H9 (cell line): ENCODE results near the gene SLC44A3. TPM values are rescaled to one million over a fixed set of nuclear protein-coding genes. Genes with fewer than 3 reads are reported as not detected.

Experiments used
- DNase-seq: peaks from one replicate; pipeline ENCODE4 v3.0.0-alpha.2; 2017
- H2AFZ ChIP-seq: one replicate; pipeline ENCODE4 v1.6.1; 2013; ENCODE audit warnings: mild to moderate bottlenecking, low read length, control low read depth, moderate library complexity
- H2AK5ac ChIP-seq: 2 replicates; pipeline ENCODE4 v1.6.1; 2013; ENCODE audit warnings: low read length, control low read depth, mixed read lengths; ENCODE audit not compliant: insufficient read length
- H2BK120ac ChIP-seq: one replicate; pipeline ENCODE4 v1.6.1; 2013; ENCODE audit warnings: low read depth, mild to moderate bottlenecking, low read length, control low read depth, inconsistent platforms; ENCODE audit not compliant: poor library complexity, severe bottlenecking
- H2BK12ac ChIP-seq: 2 replicates; pipeline ENCODE4 v1.6.1; 2013; ENCODE audit warnings: low read length, control low read depth, mixed read lengths, low read depth; ENCODE audit not compliant: insufficient read length
- H2BK15ac ChIP-seq: 2 replicates; pipeline ENCODE4 v1.6.1; 2013; ENCODE audit warnings: low read depth, low read length, control low read depth
- H2BK20ac ChIP-seq: one replicate; pipeline ENCODE4 v1.6.1; 2013; ENCODE audit warnings: low read depth, mild to moderate bottlenecking, low read length, control low read depth, inconsistent platforms; ENCODE audit not compliant: poor library complexity, severe bottlenecking
- H2BK5ac ChIP-seq: 2 replicates; pipeline ENCODE4 v1.6.1; 2013; ENCODE audit warnings: low read length, control low read depth, mixed read lengths; ENCODE audit not compliant: insufficient read length
- H3K14ac ChIP-seq: 2 replicates; pipeline ENCODE4 v1.6.1; 2013; ENCODE audit warnings: low read length, control low read depth; ENCODE audit not compliant: insufficient read depth
- H3K18ac ChIP-seq: 2 replicates; pipeline ENCODE4 v1.6.1; 2013; ENCODE audit warnings: low read depth, mild to moderate bottlenecking, mixed read lengths, low read length, control low read depth; ENCODE audit not compliant: insufficient read length
- H3K23ac ChIP-seq: 2 replicates; pipeline ENCODE4 v1.6.1; 2013; ENCODE audit warnings: low read length, control low read depth, mixed read lengths, low read depth; ENCODE audit not compliant: insufficient read length
- H3K23me2 ChIP-seq: 2 replicates; pipeline ENCODE4 v1.6.1; 2013; ENCODE audit warnings: low read depth, mild to moderate bottlenecking, mixed read lengths, low read length, control low read depth; ENCODE audit not compliant: insufficient read length, poor library complexity, severe bottlenecking
- H3K27ac ChIP-seq: 2 replicates; pipeline ENCODE4 v1.5.1; 2013; ENCODE audit warnings: low read length, control low read depth, mixed read lengths, low read depth; ENCODE audit not compliant: insufficient read length
- H3K27me3 ChIP-seq: 2 replicates; pipeline ENCODE4 v1.6.1; 2013; ENCODE audit warnings: low read length, control low read depth, inconsistent platforms; ENCODE audit not compliant: insufficient read depth
- H3K4ac ChIP-seq: 2 replicates; pipeline ENCODE4 v1.6.1; 2013; ENCODE audit warnings: low read depth, mild to moderate bottlenecking, control low read depth, inconsistent platforms, low read length, moderate library complexity
- H3K4me1 ChIP-seq: 2 replicates; pipeline ENCODE4 v1.6.1; 2013; ENCODE audit warnings: low read length, control low read depth, inconsistent platforms; ENCODE audit not compliant: insufficient read depth
- H3K4me2 ChIP-seq: 2 replicates; pipeline ENCODE4 v1.6.1; 2013; ENCODE audit warnings: low read length, control low read depth, mixed read lengths; ENCODE audit not compliant: insufficient read length, insufficient read depth
- H3K56ac ChIP-seq: 2 replicates; pipeline ENCODE4 v1.6.1; 2013; ENCODE audit warnings: low read depth, mild to moderate bottlenecking, mixed read lengths, low read length, control low read depth; ENCODE audit not compliant: insufficient read length
- H3K79me1 ChIP-seq: 2 replicates; pipeline ENCODE4 v1.6.1; 2013; ENCODE audit warnings: low read depth, mild to moderate bottlenecking, moderate library complexity, low read length, control low read depth, inconsistent platforms; ENCODE audit not compliant: insufficient read depth, poor library complexity, severe bottlenecking
- H3K79me2 ChIP-seq: 2 replicates; pipeline ENCODE4 v1.6.1; 2013; ENCODE audit warnings: low read length, control low read depth, inconsistent platforms; ENCODE audit not compliant: insufficient read depth
- H3K9ac ChIP-seq: 2 replicates; pipeline ENCODE4 v1.6.1; 2013; ENCODE audit warnings: low read length, control low read depth, mixed read lengths; ENCODE audit not compliant: insufficient read length; ENCODE audit errors: extremely low read depth
- H3K9me3 ChIP-seq: one replicate; pipeline ENCODE4 v1.6.1; 2013; ENCODE audit warnings: low read depth, low read length, inconsistent platforms; ENCODE audit not compliant: control insufficient read depth
- H3T11ph ChIP-seq: one replicate; pipeline ENCODE4 v1.6.1; 2013; ENCODE audit warnings: mild to moderate bottlenecking, low read length, control low read depth, inconsistent platforms
- H4K20me1 ChIP-seq: one replicate; pipeline ENCODE4 v1.6.1; 2013; ENCODE audit not compliant: control insufficient read depth, insufficient read length, insufficient read depth
- H4K5ac ChIP-seq: 2 replicates; pipeline ENCODE4 v1.6.1; 2013; ENCODE audit warnings: low read depth, mild to moderate bottlenecking, mixed read lengths, low read length, control low read depth; ENCODE audit not compliant: insufficient read length
- H4K8ac ChIP-seq: replicated peaks from 2 replicates; pipeline ENCODE4 v1.6.1; 2013; ENCODE audit warnings: low read length, control low read depth, mixed read lengths, low read depth; ENCODE audit not compliant: insufficient read length
- H4K91ac ChIP-seq: 2 replicates; pipeline ENCODE4 v1.6.1; 2013; ENCODE audit warnings: low read depth, mild to moderate bottlenecking, moderate library complexity, mixed read lengths, low read length, control low read depth; ENCODE audit not compliant: insufficient read length
- H3K27ac Mint-ChIP-seq, 3 experiments: 2 replicates in 2 of 3; 3 replicates in 1 of 3; pipeline ENCODE4 v1.8.0; 2020 to 2021; ENCODE audit warnings: mixed read lengths in 3 of 3, mild to moderate bottlenecking in 1 of 3, moderate library complexity in 1 of 3
- H3K27me3 Mint-ChIP-seq: 2 replicates; pipeline ENCODE4 v1.8.0; 2021; ENCODE audit warnings: low read depth, mild to moderate bottlenecking, moderate library complexity, mixed read lengths
- H3K36me3 Mint-ChIP-seq, 3 experiments: 2 replicates in 2 of 3; 3 replicates in 1 of 3; pipeline ENCODE4 v1.8.0; 2020 to 2021; ENCODE audit warnings: low read depth in 3 of 3, mixed read lengths in 3 of 3; ENCODE audit not compliant: insufficient read depth in 1 of 3
- H3K4me1 Mint-ChIP-seq, 2 experiments: 2 replicates each; pipeline ENCODE4 v1.8.0; 2020; ENCODE audit warnings: mixed read lengths in 2 of 2
- H3K4me3 Mint-ChIP-seq, 2 experiments: 2 replicates in 1 of 2; 3 replicates in 1 of 2; pipeline ENCODE4 v1.8.0; 2020 to 2021; ENCODE audit warnings: mild to moderate bottlenecking in 2 of 2, mixed read lengths in 2 of 2, moderate library complexity in 1 of 2
- H3K9me3 Mint-ChIP-seq, 2 experiments: 2 replicates in 1 of 2; 3 replicates in 1 of 2; pipeline ENCODE4 v1.8.0; 2020; ENCODE audit warnings: mild to moderate bottlenecking in 2 of 2, mixed read lengths in 2 of 2, moderate library complexity in 1 of 2
- CTCF ChIP-seq: fragments of 200-600 bp; sonication (generic); conservative IDR thresholded peaks from 3 replicates; pipeline ENCODE4 v1.8.0; 2021; ENCODE audit warnings: antibody characterized with exemption, mild to moderate bottlenecking
- WGBS: extraction: QIAGEN DNeasy Blood & Tissue Kit; methylation state at CpG from one replicate; pipeline ENCODE4 v1.1.7; 2013; ENCODE audit warnings: missing lambda C conversion rate, low lambda C conversion rate, mixed read lengths; ENCODE audit not compliant: insufficient read length; ENCODE audit errors: extremely low coverage; 5-methylcytosine and 5-hydroxymethylcytosine counted together
- total RNA-seq: library from RNA; stranded (reverse); gene quantifications from 2 replicates; pipeline ENCODE4 v1.2.1, GENCODE V29; 2021

SLC44A3 gene
- total RNA-seq, 1 experiment from 2014 or later: 5.5 TPM

DNA sequence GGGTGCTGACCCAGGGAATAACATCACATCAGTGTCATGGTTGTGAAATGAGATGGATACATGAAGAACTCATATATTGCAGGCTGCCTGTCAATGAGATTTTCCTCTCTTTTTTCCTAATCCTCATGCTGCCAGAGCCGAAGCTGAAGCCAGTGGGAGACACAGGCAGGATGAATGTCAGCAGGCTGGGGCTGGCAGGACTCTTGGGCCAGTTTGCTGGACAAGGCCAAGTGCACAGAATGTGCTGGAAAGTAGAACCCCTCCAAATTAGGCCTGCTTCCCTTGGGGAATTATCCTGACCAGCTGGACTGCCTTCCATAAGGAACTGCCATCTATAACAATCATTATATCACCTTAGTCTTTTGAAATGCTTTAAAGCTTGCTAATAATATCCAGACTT, 31.4 kb downstream of the SLC44A3 start:
- Mint-ChIP-seq H3K9me3 (no peaks in the 10 kb centered on the region), H3K4me3 (no peak overlapping the region), H3K4me1 (no peaks in the 10 kb centered on the region), H3K27me3 (no peaks in the 10 kb centered on the region), H3K36me3 (no peaks in the 10 kb centered on the region), H3K27ac (no peak overlapping the region)
- WGBS: no CpG with 5 or more reads among the region's 1 CpG
- Histone ChIP-seq H4K91ac (no peak overlapping the region), H4K8ac (no peak overlapping the region), H3K18ac (no peak overlapping the region), H3K9ac (no peak overlapping the region), H3K4me2 (no peak overlapping the region), H2BK12ac (no peak overlapping the region), H3K4ac (no peak overlapping the region), H3K14ac (no peak overlapping the region), H3K9me3 (no peaks in the 10 kb centered on the region), H2BK15ac (no peak overlapping the region), H3K4me1 (no peaks in the 10 kb centered on the region; the same call in 1 of the 2 replicates), H3K27me3 (no peaks in the 10 kb centered on the region), H3K56ac (no peak overlapping the region), H2AK5ac (no peak overlapping the region), H2BK20ac (no peak overlapping the region), H3K79me2 (no peaks in the 10 kb centered on the region), H3T11ph (no peak overlapping the region), H3K27ac (no peak overlapping the region), H4K20me1 (no peaks in the 10 kb centered on the region), H2BK120ac (no peak overlapping the region), H2AFZ (no peak overlapping the region), H4K5ac (no peak overlapping the region), H3K79me1 (no peaks in the 10 kb centered on the region), H3K23ac (no peak overlapping the region), H3K23me2 (peaks cover 3% of the 10 kb centered on the region), H2BK5ac (no peak overlapping the region)
- no peak for DNase-seq
- TF ChIP-seq CTCF: no peak
